ENCODE measurements around the gene LCN10.
"Not testable (repeated sequence)": the region's sequence is repeated elsewhere in the genome, so short reads cannot be mapped to it uniquely, and the experiment has no call there.

Gene LCN10

DNA sequence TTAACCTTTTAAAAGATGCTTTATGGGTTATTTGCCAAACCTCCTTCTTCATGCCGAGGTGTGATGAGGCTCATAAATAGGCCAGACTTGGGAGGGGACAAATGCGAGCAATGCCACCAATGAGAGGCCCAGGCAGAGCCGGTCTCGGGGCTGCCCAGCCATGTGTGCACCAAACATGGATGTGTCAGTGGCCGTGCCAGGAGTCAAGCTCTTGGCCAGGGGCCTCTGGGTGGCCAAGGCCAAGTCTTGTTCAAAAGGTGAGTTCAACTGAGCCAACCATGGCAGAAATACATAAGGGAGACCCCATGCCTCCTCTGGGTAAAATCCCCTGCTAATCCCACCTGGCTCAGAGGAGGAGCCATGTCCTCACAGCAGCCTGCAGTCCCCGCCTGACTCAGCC is 32.5 kb upstream of the LCN10 start:
- Histone ChIP-seq H3K4me1 (peaks cover 17 to 32% (median 25%) of the 10 kb centered on the region in 10 experiments), H3K36me3 (no peaks in the 10 kb centered on the region), H3K9ac (no peak overlapping the region), H3K4me3 (no peak overlapping the region), H3K27me3 (no peaks in the 10 kb centered on the region), H3K9me3 (replicated peaks in 1 of 11) (peaks cover 7 to 14% (median 9%) of the 10 kb centered on the region in 11 experiments), H4K20me1 (no peaks in the 10 kb centered on the region), H3K4me2 (no peak overlapping the region), H3K27ac (no peak overlapping the region)
- no peak for TF ChIP-seq Cebpa-rat (IDR thresholded peaks at IDR 0.05)

DNA sequence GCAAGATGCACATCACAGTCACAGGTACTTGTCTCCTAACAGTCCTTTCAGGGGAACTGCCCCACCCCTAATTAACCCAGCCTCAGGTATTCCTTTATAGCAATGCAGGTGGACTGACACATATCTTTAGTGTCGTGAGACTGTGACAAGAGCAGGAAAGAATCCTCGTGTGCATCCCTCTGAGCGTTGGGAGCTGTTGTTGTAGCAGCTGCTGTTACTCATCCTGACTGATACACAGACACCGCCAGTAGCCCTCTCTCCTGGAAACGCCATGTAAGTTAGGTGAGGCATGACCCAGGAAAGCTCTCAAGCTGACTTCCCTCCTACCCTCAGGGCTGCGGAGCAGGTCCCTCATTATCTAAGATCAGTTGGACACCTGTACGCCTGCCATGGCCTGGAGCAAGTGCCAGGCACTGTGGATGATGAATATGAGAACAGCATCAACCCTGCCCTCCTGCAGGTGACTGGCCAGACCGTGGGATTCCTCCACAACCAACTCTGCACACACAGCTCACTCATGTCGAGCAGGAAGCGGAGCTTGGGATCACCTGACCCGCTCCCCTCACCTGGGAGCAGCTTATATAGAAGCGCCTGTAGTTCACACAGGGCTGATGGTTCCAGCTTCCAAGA is 31.8 kb upstream of the LCN10 start:
- Histone ChIP-seq H3K27ac (peak overlapping the region in 6 of 11 experiments; percentile 19 to 70 (median 66); a peak in 8 of 22 replicates), H3K4me1 (peaks cover 17 to 35% (median 29%) of the 10 kb centered on the region in 10 experiments)

DNA sequence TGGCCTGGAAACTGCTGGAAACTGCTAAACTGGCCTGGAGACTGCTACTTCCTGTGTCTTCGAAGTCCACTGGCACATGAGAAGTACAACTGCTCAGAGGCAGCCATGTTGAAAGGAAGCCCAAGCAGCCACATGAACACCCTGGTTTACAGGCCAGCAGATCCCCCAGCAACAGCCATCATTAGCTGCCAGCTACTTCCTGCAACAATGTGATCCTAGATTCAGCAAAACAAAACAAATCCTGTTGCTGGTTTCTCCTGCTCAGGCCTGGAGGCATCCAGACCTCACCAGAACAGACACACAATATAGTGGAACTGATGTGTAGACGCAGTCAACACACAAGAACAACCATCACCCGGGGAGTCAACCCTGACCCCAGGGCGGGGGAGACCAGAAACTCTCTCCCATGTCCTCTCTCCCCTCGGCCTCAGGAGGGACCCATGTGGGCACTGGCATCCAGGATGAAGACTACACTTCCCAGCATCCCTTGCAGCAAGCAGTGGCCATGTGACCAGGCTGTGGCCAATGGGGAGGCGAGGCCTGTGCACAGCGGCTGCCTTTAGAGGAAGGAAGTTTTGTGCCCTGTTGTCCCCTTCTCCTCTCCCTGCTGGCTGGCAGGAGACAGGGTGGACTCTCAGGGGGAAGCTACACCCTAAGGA is 30.8 kb upstream of the LCN10 start:
- H3K27me3 ChIP-seq = no peaks in the 10 kb centered on the region
- H3K4me2 ChIP-seq = peak overlapping the region; percentile 27 to 65 (median 54); a peak in 21 of 22 replicates
- H3K4me3 ChIP-seq = no peak overlapping the region
- peak overlapping the region in 9 of 11 experiments; percentile 19 to 70 (median 65); a peak in 17 of 22 replicates for H3K27ac ChIP-seq
- no peak for TF ChIP-seq Cebpa-rat (IDR thresholded peaks at IDR 0.05)
- no peaks in the 10 kb centered on the region for H4K20me1 ChIP-seq
- peaks cover 17 to 40% (median 32%) of the 10 kb centered on the region in 10 experiments for H3K4me1 ChIP-seq
- H3K36me3 ChIP-seq = no peaks in the 10 kb centered on the region
- peak overlapping the region in 5 of 11 experiments; percentile 12 to 55 (median 43); a peak in 8 of 22 replicates for H3K9ac ChIP-seq
- peaks cover 7 to 14% (median 9%) of the 10 kb centered on the region in 11 experiments for H3K9me3 ChIP-seq (replicated peaks in 1 of 11)

More for the DNA sequence above, 31.8 kb upstream of the LCN10 start:
- no peak overlapping the region for H3K4me3 ChIP-seq
- H3K9ac ChIP-seq = no peak overlapping the region
- TF ChIP-seq Cebpa-rat (IDR thresholded peaks at IDR 0.05) = no peak
- H4K20me1 ChIP-seq = no peaks in the 10 kb centered on the region
- H3K27me3 ChIP-seq = no peaks in the 10 kb centered on the region
- peak overlapping the region; percentile 27 to 65 (median 54); a peak in 15 of 22 replicates for H3K4me2 ChIP-seq
- peaks cover 7 to 14% (median 9%) of the 10 kb centered on the region in 11 experiments for H3K9me3 ChIP-seq (replicated peaks in 1 of 11)
- H3K36me3 ChIP-seq = no peaks in the 10 kb centered on the region

DNA sequence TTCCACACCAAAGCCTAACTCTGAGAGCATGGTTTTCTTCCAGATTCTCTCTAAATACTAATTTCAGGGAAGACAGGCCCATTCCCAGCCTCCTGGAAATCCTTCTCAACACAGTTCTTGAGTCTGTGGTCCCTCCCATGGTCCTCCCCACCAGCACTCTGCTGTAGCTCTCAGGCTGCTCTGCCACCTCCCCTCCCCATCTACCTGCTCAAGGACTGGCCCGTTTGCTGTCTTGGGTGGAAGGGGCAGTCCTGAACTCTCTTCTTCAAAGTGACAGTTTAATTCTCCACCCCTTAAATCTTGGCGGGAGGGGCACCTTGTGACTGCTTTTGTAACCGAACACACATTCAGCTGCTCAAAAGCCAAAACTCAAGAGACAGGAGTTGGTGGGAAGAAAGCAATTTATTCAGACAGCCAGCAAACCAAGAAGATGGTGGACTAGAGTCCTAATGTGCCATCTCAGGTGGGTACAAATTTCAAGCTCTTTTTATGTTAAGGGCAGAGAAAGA is 29.2 kb upstream of the LCN10 start:
- Histone ChIP-seq H3K4me2 (no peak overlapping the region), H3K9me3 (replicated peaks in 1 of 11) (peaks cover 7 to 14% (median 9%) of the 10 kb centered on the region in 11 experiments), H3K4me3 (no peak overlapping the region), H4K20me1 (no peaks in the 10 kb centered on the region), H3K27me3 (peaks cover 0 to 13% (median 0%) of the 10 kb centered on the region in 11 experiments; a peak in 5 of 22 replicates), H3K4me1 (peaks cover 24 to 43% (median 39%) of the 10 kb centered on the region in 10 experiments), H3K27ac (no peak overlapping the region), H3K36me3 (no peaks in the 10 kb centered on the region), H3K9ac (no peak overlapping the region)
- no peak for TF ChIP-seq Cebpa-rat (IDR thresholded peaks at IDR 0.05)

DNA sequence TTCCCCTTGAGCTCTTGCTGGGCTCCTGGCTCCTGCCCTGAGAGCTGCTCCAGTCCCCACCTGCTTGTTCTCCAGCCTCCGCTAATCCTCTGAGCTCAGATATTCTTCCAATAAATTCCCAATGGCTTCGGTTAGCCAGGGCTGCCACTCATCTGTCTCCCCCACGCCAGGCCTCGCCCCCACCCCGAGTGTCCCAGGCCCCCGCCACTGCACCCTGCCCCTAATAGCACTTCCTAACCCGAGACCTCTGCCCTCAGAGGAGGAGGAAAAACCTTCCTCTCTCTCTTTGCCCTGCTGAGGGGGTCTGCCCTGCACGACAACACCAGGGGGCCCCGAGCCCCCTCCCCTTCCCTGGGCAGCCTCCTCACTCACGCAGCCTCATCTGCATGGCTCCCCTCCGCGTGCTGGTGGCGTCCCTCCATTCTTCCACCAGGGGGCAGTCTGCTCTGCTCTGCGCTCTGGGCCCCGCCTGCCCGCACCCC is 27.0 kb upstream of the LCN10 start:
- Histone ChIP-seq H3K9ac (no peak overlapping the region), H3K27me3 (peaks cover 0 to 13% (median 0%) of the 10 kb centered on the region in 11 experiments; a peak in 5 of 22 replicates), H3K9me3 (replicated peaks in 1 of 11) (peaks cover 7 to 14% (median 9%) of the 10 kb centered on the region in 11 experiments), H3K4me2 (peak overlapping the region in 5 of 11 experiments; percentile 24 to 50 (median 42); a peak in 9 of 22 replicates), H3K27ac (no peak overlapping the region; a peak in 1 of 22 replicates), H4K20me1 (no peaks in the 10 kb centered on the region), H3K36me3 (no peaks in the 10 kb centered on the region), H3K4me1 (peaks cover 29 to 54% (median 49%) of the 10 kb centered on the region in 10 experiments), H3K4me3 (no peak overlapping the region)
- no peak for TF ChIP-seq Cebpa-rat (IDR thresholded peaks at IDR 0.05)

DNA sequence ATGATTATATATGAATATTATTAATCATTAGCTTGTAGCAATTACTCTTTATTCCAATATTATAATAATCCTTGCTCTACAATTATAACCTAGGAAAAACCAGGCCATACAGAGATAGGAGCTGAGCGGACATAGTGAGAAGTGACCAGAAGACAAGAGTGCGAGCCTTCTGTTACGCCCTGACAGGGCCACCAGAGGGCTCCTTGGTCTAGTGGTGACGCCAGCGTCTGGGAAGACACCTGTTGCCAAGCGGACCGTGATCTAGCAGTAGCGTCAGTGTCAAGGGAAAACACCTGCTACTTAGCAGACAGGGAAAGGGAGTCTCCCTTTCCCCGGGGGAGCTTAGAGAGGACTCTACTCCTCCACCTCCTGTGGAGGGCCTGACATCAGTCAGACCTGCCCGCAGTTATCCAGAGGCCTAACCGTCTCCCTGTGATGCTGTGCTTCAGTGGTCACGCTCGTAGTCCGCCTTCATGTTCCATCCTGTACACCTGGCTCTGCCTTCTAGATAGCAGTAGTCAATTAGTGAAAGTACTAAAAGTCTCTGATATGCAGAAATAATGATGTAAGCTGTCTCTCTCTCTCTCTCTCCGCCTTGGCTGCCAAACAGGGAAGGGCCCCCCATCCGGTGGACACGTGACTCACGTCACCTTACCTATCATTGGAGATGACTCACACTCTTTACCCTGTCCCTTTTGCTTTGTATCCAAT is 23.8 kb upstream of the LCN10 start:
- peak overlapping the region; percentile 50 to 97 (median 83) for H3K4me2 ChIP-seq
- H3K4me3 ChIP-seq; H4K20me1 ChIP-seq; H3K36me3 ChIP-seq; H3K9me3 ChIP-seq (replicated peaks in 1 of 11): not testable (repeated sequence)
- H3K4me1 ChIP-seq = peaks cover 25 to 76% (median 70%) of the 10 kb centered on the region in 10 experiments
- peak overlapping the region in 6 of 11 experiments; percentile 16 to 78 (median 68); a peak in 11 of 22 replicates for H3K27ac ChIP-seq
- peak overlapping the region in 3 of 11 experiments; percentile 48 to 73 (median 50); a peak in 4 of 22 replicates for H3K9ac ChIP-seq
- peaks cover 0 to 13% (median 0%) of the 10 kb centered on the region in 11 experiments; a peak in 5 of 22 replicates for H3K27me3 ChIP-seq

DNA sequence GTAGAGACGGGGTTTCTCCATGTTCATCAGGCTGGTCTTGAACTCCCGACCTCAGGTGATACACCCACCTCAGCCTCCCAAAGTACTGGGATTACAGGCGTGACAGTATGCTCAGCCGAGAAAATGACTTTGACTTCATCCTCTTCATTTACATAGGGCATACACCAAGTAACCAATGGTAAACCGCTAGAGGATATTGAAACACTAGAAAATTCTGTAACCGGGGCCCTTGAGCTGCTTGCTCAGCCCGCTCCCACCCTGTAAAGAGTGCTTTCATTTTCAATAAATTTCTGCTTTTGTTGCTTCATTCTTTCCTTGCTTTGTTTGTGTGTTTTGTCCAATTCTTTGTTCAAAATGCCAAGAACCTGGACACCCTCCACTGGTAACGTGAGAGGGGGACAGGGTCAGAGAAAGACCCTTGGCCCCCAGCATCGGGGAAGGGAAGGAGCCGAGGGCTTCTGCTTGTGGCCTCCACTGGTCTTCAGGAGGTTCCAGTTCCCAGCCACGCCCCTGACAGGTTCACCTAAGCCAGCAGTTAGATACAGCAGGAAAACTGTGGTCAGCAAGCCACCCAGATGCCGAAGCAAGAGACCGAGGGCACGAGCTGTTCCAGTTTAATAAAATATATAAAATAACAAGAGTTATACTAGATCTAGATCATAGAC is 23.1 kb upstream of the LCN10 start:
- peak in 1 of 11 experiments; percentile 53; a peak in 1 of 22 replicates for TF ChIP-seq Cebpa-rat (IDR thresholded peaks at IDR 0.05)
- H3K4me3 ChIP-seq = not testable (repeated sequence)

DNA sequence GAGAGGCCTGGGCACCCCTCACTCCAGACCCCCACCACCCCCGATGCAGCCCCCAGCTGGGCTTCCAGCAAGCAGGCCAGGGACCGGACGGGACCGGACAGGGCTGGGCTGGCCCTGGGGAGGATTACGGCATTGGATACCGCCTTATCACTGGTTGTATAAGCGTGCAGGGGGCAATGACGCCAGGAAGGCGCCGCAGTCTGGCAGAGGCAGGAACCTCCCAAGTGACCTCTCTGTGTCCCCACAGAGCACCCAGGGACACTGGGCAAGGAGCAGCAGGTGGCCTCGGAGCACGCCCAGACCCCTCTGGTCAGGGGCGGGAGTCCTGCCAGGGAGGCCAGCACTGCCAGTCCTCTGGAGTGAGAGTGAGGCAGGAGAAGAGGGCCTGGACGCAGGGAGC is 22.3 kb upstream of the LCN10 start:
- H3K27me3 ChIP-seq = peaks cover 0 to 19% (median 0%) of the 10 kb centered on the region in 11 experiments; a peak in 6 of 22 replicates

More for the DNA sequence above, 23.1 kb upstream of the LCN10 start:
- H3K4me1 ChIP-seq = peaks cover 32 to 83% (median 77%) of the 10 kb centered on the region in 10 experiments
- H4K20me1 ChIP-seq; H3K9me3 ChIP-seq (replicated peaks in 1 of 11); H3K36me3 ChIP-seq: not testable (repeated sequence)
- H3K4me2 ChIP-seq = peak overlapping the region; percentile 48 to 88 (median 79)
- H3K9ac ChIP-seq = peak overlapping the region in 9 of 11 experiments; percentile 18 to 73 (median 61); a peak in 15 of 22 replicates
- peaks cover 0 to 13% (median 0%) of the 10 kb centered on the region in 11 experiments; a peak in 5 of 22 replicates for H3K27me3 ChIP-seq
- peak overlapping the region in 8 of 11 experiments; percentile 48 to 78 (median 63); a peak in 15 of 22 replicates for H3K27ac ChIP-seq

More for the DNA sequence above, 22.3 kb upstream of the LCN10 start:
- Histone ChIP-seq H3K4me3 (no peak overlapping the region), H3K9ac (peak overlapping the region in 7 of 11 experiments; percentile 7 to 73 (median 47); a peak in 6 of 22 replicates), H3K36me3 (no peaks in the 10 kb centered on the region), H4K20me1 (no peaks in the 10 kb centered on the region; a peak in 1 of 22 replicates), H3K27ac (peak overlapping the region in 7 of 11 experiments; percentile 11 to 78 (median 51); a peak in 11 of 22 replicates), H3K4me1 (peaks cover 41 to 91% (median 86%) of the 10 kb centered on the region in 10 experiments), H3K4me2 (peak overlapping the region; percentile 48 to 88 (median 79); a peak in 21 of 22 replicates), H3K9me3 (replicated peaks in 1 of 11) (no peaks in the 10 kb centered on the region)
- TF ChIP-seq Cebpa-rat (IDR thresholded peaks at IDR 0.05) = no peak

Measured in BLaER1 treated with 17β-estradiol and CSF1 and Interleukin-3, amounts not matched to agents 10 nM and 100 nM (cell line).